Activated CD4-positive, alpha-beta T cell treated with anti-CD3 and anti-CD28 coated beads, Interleukin-2, amount 50 U/mL, for 24 hours (primary cell): ENCODE data around the gene TP73.

Experiments used
- DNase-seq, 2 donors: peaks; one replicate each; pipeline ENCODE4 v3.0.0-alpha.2; 2020; ENCODE audit warnings: low read depth in 1 of 2, low spot score in 1 of 2

The TP73 gene

GRCh38 chr1:3651930-3652547, at the start of gene TP73:
Gene TP73 (plus strand): TSS chr1:3652516. CDS start chr1:3682366, 29,850 bp downstream.
- DNase-seq: no peak

GRCh38 chr1:3603156-3603555, 49.2 kb upstream of the TP73 start:
- no peak for DNase-seq

GRCh38 chr1:3603571-3604467, 48.5 kb upstream of the TP73 start:
- no peak for DNase-seq

GRCh38 chr1:3604468-3604974, 47.8 kb upstream of the TP73 start:
- DNase-seq: no peak

GRCh38 chr1:3604997-3605823, 47.1 kb upstream of the TP73 start:
- no peak for DNase-seq

- DNase-seq: no peak
Observed at GRCh38 chr1:3606779-3607702, 45.3 kb upstream of the TP73 start.

- no peak for DNase-seq
Observed at GRCh38 chr1:3607703-3608065, 44.6 kb upstream of the TP73 start.

GRCh38 chr1:3608154-3608553, 44.2 kb upstream of the TP73 start:
- no peak for DNase-seq

GRCh38 chr1:3609016-3609768, 43.1 kb upstream of the TP73 start:
- DNase-seq: no peak

- no peak for DNase-seq
Observed at GRCh38 chr1:3609769-3610526, 42.4 kb upstream of the TP73 start.

GRCh38 chr1:3610527-3611169, 41.7 kb upstream of the TP73 start:
- no peak for DNase-seq

GRCh38 chr1:3611170-3612019, 40.9 kb upstream of the TP73 start, which contains the start of gene MEGF6:
Gene MEGF6 (minus strand): TSS chr1:3611508. CDS start chr1:3611268, 240 bp downstream.
- peak; percentile 38 to 57 for DNase-seq

GRCh38 chr1:3612123-3612522, 40.2 kb upstream of the TP73 start:
- DNase-seq: no peak

- DNase-seq: no peak
Observed at GRCh38 chr1:3614755-3615742, 37.3 kb upstream of the TP73 start.

GRCh38 chr1:3616861-3617260, 35.5 kb upstream of the TP73 start:
- DNase-seq: no peak

GRCh38 chr1:3617806-3618345, 34.4 kb upstream of the TP73 start:
- DNase-seq: no peak
